CD4-positive, alpha-beta T cell treated with Interleukin-6 for 4 hours (primary cell): ENCODE measurements around the gene MBD3L5.
"Not testable (repeated sequence)": the region's sequence is repeated elsewhere in the genome, so short reads cannot be mapped to it uniquely, and the experiment has no call there.

Experiments
- DNase-seq: peaks from one replicate; pipeline ENCODE4 v3.0.0-alpha.2; 2020; ENCODE audit warnings: mixed read lengths

The MBD3L5 gene

DNA sequence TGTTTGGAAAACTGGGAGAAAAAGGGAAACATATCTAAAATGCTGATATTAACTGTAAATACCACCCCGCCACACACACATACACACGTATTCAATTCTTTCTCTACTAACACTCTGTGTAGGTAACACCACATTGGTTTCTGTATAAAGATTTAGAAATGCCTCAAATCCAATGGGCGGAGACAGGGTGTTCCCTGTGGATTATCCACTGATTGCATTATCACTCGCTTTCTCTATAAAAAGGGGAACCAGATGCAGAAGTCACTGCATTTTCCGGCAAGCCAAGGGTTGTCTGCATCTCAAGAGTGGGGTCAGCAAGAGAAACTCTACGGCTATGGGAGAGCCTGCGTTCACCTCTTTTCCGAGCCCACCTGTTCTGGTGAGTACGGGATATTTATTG is at the start of gene MBD3L5:
Gene MBD3L5, plus strand, starts transcription at position 301 of the 400 bp plus-strand sequence. Its CDS starts 34 bp downstream, at position 335.
- not testable (repeated sequence) for DNase-seq

DNA sequence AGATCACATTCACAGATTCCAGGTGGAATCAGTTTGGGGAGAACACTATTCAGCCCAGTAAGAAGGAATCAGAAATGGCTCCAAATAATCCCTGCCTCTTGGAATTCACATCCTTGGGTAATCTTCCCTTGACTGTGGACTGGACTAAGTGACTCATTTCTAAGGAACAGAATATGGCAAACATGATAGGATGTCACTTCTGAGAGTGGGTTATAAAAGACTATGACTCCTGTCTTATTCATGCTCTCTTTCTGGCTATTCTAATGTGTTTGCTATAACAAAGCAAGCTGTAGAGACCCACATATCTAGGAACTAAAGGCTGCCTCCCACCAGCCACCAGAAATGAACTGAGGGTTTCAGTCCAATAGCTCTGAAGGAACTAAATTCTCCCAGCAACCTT is 46.9 kb upstream of the MBD3L5 start:
- no peak for DNase-seq

DNA sequence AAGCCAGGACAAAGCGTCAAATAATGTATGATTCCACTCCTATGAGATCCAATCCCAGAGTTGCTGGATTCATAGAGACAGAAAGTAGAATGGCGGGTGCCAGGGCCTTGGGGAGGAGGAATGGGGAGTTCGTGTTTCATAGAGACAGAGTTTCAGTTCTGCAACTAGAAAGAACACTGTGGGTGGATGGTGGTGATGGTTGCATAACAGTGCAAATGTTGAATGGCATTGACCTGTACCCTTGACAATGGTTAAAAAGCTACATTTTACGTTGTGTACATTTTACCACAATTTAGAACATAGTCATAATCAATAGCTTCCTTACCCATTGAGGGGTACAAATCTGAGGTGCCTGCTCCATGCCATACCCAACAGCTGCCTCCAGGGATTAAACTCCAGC is 42.5 kb upstream of the MBD3L5 start:
- DNase-seq, result no peak

DNA sequence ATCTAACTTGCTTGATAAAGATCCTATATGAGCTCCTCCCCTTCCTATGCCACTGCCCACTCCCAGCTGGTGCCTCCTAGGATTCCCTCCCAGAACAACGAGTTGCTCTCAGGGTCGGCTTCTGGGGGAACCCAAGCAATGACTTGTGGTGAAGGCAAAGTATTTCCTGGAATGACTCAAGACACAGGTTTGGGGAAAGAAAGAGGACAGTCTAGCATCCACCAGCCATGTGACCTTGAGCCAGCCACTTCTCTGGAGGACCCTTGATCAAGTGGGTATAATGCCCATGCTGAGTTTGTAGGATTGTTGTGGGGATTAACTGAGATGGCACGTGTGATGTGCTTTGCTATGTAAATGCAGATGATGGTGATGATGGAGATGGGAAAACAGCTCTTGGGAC is 42.1 kb upstream of the MBD3L5 start:
- DNase-seq, result no peak

DNA sequence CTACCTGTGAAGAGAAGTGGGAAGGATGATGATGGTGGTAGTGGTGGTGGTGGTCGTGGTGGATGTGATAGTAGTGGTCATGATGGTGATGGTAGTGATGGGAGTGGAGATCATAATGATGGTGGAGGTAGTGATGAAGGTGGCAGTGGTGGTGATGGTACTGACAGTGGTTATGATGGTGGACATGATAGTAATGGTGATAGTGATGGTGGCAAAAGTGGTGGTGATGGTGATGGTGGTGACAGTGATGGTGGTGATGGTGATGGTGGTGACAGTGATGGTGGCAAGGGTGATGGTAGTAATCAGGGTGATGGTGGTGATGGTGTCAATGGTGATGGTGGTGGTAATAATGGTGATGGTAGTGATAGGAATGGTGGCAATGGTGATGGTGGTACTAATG is 35.3 kb upstream of the MBD3L5 start:
- DNase-seq, result no peak

DNA sequence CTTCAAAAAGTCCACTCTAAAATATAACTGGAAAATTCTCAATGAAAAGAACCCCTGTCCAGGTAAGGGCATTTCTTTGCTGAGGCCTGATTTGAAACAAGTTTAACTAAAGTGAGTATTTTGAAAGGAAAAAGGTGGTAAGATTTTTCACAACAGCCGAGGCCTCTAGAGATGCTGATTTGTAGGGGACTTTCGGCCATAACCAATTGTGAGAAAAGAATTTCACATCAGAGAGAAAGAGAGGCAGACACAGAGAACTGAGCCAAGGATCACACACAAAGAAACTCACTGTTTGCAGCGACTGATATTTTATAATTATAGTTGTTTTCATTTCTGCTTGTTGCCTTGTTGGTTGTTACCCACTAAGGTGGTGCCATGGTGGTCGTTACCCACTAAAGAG is 33.6 kb upstream of the MBD3L5 start:
- no peak for DNase-seq

DNA sequence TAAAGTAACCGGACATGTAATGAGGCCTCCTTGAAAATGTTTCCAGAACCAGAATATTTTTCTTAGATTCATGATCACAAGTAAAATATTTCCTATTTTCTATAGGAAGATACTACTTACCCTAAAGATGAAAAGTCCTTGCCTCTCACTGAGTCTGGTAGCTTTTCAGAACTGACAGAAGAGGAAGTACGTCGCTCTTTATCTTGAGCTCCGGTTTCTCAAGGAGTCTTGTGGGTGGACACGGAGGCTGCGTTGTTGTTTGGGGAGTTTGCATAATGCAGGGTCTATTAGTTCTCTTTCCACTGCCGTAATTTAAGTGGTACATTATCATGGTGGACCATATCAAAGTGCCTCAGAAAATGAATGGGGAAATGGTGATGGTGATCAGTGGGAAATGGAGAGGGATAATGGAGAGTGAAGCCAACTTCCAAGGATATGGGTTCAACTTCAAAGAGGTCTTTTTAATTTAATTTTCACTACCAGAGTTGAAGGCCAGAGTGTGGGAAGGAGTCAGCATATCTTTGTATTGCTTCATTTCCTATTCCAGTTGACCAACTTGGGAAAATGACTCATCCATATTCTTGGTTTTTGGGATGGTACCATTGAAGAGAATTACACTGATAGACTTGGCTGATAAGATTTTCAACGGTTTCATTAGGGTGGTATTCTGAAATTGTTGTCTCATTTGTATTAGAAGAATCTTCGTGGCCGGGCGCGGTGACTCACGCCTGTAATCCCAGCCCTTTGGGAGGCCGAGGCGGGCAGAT is 32.5 kb upstream of the MBD3L5 start:
- DNase-seq, result peak; percentile 31

DNA sequence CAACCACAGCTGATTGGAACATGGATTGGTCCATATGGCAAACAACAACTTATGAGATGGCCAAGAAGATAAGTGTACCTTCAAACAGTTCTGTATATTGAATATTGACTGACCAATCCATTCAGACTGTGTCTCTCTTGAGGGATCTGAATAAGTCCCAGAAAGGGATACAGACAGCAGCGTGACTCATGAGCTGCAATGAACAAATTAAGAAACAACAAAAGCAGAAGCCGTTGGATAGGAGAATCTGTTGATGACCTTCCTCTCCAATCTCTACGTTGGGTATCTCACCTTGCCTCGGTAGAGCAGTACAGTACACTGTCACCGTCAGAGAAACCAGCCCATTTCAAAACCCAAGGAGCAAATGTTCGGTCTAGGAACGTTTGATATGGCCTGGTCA is 30.4 kb upstream of the MBD3L5 start:
- DNase-seq, result no peak

DNA sequence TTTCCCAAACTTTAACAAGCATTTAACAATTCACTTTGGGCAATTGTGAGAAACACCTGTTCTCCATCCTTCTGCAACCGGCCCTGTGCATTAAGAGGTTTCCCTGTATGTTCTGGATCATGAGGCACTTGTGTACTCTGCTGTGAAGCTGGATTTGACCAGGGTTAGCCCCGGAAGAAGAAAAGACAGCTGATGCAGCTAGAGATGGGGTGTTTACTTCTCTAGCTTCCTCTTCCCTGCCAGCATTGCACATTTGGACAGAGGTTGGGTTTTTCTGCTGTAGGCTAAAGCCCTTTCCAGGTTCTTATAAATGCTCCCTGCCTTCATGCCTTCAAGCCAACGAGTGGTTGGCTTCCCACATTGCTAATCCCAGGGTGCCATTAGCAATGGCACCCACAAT is 30.0 kb upstream of the MBD3L5 start:
- DNase-seq, result no peak

DNA sequence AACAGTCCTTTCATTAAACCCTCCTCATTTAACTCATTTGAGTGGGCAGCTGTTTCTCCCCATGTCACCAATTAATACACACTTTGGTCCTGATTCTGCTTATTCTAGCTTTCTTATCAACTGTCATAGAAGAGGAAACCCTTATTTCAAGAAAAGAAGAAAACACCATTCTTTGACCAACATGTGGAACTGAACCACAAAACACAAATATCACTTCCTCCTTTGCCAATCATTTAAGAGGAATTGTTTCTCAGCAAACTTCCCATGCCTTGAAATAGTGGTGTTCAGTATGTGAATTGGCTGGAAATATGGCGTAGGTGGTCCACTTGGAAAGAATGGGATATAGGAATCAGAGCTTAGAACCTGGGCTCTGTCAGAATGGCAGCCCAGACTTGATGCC is 29.6 kb upstream of the MBD3L5 start:
- DNase-seq, result no peak

DNA sequence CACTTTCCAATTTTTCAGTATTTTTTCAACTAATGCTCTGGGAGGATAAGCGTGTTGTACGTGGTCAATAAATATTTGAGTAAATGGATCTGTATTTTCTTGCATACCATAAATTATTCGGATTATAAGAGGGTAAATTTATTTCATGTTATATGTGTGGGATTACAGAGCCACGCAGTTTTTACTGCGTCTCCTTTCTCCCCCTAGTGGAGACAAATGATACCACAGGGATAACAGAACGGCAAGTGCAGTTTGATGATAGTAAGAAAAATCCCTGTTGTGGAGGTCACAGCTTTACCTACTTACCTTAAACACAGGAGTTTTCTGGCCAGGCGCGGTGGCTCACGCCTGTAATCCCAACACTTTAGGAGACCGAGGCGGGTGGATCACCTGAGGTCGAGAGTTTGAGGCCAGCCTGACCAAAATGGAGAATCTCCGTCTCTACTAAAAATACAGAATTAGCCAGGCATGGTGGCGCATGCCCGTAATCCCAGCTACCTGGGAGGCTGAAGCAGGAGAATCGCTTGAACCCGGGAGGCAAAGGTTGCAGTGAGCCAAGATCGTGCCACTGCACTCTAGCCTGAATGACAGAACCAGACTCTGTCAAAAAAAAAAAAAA is 26.0 kb upstream of the MBD3L5 start:
- DNase-seq, result no peak

DNA sequence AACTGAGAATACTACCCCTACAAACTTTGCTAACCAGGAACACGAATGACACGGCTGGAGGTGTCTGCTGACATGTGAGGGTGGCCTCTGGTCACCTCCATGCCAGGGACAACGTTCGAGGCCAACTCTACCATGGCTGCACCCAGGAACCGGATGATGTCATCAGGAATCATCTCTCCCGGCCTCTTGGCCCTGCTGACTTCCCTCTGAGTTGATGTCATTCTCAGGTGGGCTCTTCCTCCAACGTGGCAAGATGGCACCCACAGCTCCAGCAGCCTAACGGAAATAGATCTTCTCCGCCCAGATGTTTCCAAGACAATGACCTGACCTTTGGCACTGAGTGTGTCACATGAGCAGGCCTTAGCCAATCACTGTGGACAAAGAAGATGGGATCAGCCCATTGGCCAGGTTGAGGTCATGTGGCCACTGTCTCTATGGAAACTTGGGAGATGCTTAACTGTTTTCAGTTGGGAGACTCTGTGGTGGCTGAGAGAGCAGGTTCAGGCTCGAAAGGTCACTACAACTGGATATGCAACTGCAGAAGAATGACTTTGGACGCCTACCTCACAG is 24.2 kb upstream of the MBD3L5 start:
- DNase-seq, result no peak

DNA sequence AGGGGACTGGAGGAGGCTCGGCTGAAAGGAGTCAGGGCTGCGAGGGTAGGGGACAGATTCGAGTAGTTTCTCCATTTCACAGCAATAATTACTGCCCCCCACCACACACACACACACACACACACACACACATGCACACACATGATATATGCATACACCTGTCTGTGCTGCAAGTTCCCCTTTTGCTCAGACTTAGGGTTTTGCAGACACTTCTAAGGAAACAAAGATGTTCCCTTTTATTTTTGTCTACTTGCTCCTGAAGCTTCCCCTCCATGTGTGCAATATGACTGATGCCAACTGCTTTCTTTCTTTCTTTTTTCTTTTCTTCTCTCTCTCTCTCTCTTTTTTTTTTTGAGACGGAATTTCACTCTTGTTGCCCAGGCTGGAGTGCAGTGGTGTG is 22.5 kb upstream of the MBD3L5 start:
- no peak for DNase-seq

DNA sequence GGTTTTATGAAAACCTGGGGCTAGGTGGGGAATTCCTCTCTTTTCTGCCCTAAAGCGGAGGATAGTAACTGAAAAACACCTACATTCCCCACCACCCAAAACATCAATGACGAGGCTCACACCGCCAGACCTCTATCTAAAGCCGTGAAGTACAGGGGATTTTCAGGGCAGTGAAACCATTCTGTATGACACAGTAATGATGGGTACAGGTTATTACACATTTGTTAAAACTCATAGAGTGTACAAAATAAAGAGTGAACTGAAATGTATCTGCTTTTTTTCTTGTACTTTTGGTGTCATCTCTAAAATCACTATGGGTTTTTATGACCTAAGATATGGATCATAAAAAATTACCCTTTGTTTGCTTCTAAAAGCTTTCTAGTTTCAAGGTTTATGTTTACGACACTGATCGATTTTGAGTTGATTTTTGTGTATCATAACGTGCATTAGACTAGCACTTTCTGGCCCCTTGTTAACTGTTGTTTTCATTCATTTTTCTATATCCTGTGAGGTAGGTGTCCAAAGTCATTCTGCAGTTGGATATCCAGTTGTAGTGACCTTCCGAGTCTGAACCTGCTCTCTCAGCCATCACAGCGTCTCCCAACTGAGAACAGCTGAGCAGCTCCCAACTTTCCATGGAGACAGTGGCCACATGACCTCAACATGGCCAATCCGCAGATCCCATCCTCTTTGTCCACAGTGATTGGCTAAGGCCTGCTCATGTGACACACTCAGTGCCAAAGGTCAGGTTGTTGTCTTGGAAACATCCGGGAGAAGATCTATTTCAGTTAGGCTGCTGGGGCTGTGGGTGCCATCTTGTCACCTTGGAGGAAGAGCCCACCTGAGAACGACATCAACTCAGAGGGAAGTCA is 19.4 kb upstream of the MBD3L5 start:
- no peak for DNase-seq

DNA sequence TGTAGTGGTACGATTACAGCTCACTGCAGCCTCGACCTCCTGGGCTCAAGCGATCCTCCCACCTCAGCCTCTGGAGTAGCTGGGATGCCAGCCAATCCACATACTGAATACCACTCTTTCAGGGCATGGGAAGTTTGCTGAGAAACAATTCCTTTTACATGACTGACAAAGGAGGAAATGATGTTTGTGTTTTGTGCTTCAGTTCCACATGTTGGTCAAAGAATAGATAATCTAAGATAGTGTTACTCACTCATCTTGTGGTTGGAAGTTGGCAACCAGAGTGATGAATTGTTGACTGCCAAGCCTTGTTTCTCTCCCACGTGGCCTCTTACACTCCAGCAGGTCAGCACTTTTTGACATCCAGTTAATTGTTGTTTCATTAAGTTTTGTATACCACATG is 16.7 kb upstream of the MBD3L5 start:
- DNase-seq, result peak; percentile 17

DNA sequence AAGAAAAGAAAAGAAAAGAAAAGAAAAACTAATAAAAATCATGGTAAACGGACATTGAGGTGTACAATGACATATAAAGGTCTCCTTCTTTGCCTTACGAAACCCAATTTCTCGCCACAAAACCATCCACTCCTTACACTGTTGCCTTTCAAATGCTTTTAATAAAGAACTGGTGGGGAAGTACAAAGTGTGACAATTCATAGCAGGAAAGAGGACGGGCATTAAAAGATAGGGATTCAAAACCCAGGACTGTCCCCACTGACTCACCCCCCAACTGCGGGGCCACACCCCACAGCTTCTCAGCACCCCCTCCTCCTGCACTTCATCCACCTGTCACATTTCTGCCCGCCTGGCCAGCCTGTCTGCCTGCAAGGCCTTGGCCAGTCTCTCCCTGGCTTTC is 11.6 kb upstream of the MBD3L5 start:
- DNase-seq, result no peak

DNA sequence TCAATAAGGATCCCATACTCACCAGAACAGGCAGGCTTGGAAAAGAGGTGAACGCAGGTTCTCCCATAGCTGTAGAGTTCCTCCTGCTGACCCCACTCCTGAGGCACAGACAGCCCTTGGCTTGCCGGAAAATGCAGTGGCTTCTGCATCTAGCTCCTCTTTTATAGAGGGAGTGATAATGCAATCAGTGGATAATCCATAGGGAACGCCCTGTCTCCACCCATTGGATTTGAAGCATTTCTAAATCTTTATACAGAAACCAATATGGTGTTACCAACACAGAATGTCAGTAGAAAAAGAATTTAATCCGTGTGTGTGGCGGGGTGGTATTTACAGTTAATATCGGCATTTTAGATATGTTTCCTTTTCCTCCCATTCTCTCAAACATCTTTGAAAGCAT is 9.0 kb upstream of the MBD3L5 start, which contains the start of gene MBD3L2B:
Gene MBD3L2B, minus strand, starts transcription at position 101 of the 400 bp plus-strand sequence. Its CDS starts 34 bp downstream, at position 67.
- not testable (repeated sequence) for DNase-seq

DNA sequence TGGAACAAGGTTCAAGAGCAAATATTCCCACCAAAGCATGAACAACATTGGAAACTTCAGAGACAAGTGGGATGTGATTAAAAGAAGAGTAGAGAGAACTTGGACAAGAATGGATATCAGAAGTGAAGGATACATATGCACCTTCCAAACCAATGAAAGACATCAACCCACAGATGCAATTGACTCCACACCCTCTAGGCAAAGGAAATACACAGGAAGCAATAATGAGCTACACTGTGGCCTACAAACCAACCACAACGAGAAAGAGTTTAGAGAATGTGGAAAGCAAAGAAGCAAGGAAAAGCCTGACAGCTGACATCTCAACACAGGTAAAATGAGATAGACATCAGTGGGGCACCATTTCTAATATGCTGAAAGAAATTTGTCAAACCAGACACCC is 1.6 kb upstream of the MBD3L5 start:
- not testable (repeated sequence) for DNase-seq

DNA sequence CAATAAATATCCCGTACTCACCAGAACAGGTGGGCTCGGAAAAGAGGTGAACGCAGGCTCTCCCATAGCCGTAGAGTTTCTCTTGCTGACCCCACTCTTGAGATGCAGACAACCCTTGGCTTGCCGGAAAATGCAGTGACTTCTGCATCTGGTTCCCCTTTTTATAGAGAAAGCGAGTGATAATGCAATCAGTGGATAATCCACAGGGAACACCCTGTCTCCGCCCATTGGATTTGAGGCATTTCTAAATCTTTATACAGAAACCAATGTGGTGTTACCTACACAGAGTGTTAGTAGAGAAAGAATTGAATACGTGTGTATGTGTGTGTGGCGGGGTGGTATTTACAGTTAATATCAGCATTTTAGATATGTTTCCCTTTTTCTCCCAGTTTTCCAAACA is 9.7 kb downstream of the MBD3L5 start, which contains the start of gene MBD3L4:
Gene MBD3L4, minus strand, starts transcription at position 101 of the 400 bp plus-strand sequence. Its CDS starts 35 bp downstream, at position 66.
- not testable (repeated sequence) for DNase-seq

DNA sequence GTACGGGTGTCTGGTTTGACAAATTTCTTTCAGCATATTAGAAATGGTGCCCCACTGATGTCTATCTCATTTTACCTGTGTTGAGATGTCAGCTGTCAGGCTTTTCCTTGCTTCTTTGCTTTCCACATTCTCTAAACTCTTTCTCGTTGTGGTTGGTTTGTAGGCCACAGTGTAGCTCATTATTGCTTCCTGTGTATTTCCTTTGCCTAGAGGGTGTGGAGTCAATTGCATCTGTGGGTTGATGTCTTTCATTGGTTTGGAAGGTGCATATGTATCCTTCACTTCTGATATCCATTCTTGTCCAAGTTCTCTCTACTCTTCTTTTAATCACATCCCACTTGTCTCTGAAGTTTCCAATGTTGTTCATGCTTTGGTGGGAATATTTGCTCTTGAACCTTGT is 11.2 kb downstream of the MBD3L5 start:
- not testable (repeated sequence) for DNase-seq

DNA sequence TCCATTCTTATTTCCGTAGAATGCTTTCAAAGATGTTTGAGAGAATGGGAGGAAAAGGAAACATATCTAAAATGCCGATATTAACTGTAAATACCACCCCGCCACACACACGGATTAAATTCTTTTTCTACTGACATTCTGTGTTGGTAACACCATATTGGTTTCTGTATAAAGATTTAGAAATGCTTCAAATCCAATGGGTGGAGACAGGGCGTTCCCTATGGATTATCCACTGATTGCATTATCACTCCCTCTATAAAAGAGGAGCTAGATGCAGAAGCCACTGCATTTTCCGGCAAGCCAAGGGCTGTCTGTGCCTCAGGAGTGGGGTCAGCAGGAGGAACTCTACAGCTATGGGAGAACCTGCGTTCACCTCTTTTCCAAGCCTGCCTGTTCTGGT is 18.6 kb downstream of the MBD3L5 start, which contains the start of gene MBD3L2:
Gene MBD3L2, plus strand, starts transcription at position 301 of the 400 bp plus-strand sequence. Its CDS starts 53 bp downstream, at position 354.
- DNase-seq, result not testable (repeated sequence)

DNA sequence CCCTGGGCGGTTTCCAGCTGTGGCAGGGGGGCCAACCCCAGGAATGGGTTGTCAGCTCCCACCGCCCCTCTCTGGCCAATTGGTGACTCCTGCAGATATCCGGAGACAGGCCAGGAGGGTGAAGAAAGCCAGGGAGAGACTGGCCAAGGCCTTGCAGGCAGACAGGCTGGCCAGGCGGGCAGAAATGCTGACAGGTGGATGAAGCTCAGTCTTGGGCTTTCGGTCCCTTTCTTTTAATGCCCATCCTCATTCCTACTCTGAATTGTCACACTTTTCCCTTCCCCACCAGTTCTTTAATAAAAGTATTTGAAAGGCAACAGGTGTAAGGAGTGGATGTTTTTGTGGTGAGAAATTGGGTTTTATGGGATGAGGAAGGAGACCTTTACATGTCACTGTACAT is 21.0 kb downstream of the MBD3L5 start:
- DNase-seq, result not testable (repeated sequence)

DNA sequence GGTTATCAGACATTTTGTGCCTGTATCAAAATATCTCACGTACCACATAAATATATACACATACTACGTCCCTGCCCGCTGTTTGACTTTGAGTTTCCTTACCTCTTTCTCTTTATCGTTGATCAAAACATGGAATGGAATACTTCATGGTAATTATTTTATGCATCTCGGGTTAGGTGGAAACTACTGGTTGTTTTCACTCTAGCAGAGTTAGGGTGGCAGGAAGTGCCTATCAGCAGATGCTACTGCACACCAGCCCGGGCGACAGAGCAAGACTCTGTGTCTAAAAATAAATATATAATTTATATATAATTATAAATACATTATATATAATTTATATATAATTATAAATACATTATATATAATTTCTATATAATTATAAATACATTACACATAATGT is 22.5 kb downstream of the MBD3L5 start:
- not testable (repeated sequence) for DNase-seq
